Ramos (cell line): ENCODE measurements around the gene GREB1.

Experiments
- in situ Hi-C: fragments of 300-500 bp; cut with MboI; formaldehyde crosslinking; loops from one replicate; pipeline ENCODE4 v1.14.3; 2022; ENCODE audit warnings: low sequenced_read_pairs; ENCODE audit not compliant: unreplicated experiment

GREB1 gene

GRCh38 chr2:11674983-11675382 is 141.1 kb downstream of the GREB1 start:
- in situ Hi-C loops = loop anchor here (25.0 kb wide), 1 partner anchor 1337 kb away; no protein-coding TSS in a partner anchor

DNA sequence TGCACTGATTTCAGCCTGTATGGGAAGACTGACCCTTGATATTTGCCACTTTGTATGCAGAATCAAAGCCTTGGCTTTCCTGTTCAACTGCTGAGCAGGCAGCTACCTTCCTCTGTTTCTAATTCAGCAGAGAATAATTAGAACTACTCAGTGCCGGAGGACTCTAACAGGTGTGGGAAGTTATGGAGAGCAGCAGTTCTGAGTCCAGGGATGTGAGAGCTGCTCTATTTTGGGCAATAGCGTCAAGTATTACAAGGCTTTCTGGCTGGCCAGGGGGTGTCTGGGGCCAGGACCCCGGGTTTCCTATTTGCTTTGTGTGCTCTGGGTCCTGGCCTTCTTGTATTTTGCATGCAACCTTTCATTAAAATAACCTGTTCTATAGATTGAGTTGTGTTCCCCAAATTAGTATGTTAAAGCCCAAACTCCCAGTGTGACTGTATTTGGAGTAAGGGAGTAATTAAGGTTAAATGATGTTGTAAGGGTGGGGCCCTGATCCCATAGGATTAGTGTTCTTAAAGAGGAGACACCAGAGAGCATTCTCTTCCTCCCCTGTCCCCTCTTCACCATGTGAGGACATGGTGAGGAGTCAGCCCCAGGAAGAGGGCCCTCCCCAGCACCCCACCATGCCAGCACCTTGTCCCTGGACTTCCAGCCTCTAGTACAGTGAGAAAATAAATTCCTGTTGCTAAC is 141.7 kb downstream of the GREB1 start:
- in situ Hi-C loops = loop anchor here (25.0 kb wide), 1 partner anchor 1337 kb away; no protein-coding TSS in a partner anchor

GRCh38 chr2:11676640-11677039 is 142.8 kb downstream of the GREB1 start:
- in situ Hi-C loops = loop anchor here (25.0 kb wide), 1 partner anchor 1336 kb away; no protein-coding TSS in a partner anchor

- in situ Hi-C loops = loop anchor here (25.0 kb wide), 1 partner anchor 1335 kb away; no protein-coding TSS in a partner anchor
Measured at GRCh38 chr2:11677136-11678055, 143.6 kb downstream of the GREB1 start.

- in situ Hi-C loops = loop anchor here (25.0 kb wide), 1 partner anchor 1334 kb away; no protein-coding TSS in a partner anchor
Measured at GRCh38 chr2:11678306-11678960, 144.6 kb downstream of the GREB1 start.

- in situ Hi-C loops = loop anchor here (25.0 kb wide), 1 partner anchor 1333 kb away; no protein-coding TSS in a partner anchor
Measured at GRCh38 chr2:11679016-11679415, 145.2 kb downstream of the GREB1 start.

- in situ Hi-C loops = loop anchor here (25.0 kb wide), 1 partner anchor 1333 kb away; no protein-coding TSS in a partner anchor
Measured at GRCh38 chr2:11679486-11680181, 145.8 kb downstream of the GREB1 start.

DNA sequence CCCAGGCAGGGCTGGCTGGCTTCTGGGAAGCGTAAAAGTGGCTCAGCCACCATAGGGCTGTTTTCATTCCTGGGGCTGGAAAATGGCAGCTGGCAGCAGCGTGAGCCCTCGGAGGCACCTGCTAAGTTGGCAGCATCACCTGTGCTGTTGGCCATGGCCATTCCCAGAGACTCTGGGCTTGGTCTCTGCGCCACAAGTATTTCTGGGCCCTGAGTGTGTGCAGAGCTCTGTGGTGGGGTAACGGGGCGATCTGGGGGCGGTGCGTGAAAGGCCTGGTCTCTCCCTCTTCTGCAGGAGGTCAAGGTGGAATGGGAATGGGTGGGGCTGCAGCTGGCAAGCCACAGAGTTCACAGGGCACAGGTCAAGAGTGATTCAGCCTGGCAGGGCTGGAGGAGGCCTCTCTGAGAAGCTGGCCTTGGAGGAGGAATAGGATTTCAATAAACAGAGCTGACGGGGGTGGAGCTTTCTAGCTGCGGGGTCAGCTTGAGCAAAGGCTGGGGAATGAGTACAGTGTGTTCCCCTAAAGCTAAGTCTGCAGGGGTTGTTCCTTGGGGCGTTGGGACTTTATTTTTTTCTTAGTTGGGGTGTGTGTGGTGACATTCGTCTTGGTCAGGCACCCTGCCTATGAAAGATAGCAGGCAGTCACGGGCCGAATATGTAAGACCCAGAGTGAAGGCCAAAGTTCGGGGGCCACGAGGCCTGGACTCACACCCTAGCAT is 146.5 kb downstream of the GREB1 start:
- in situ Hi-C loops = loop anchor here (25.0 kb wide), 1 partner anchor 1332 kb away; no protein-coding TSS in a partner anchor

- in situ Hi-C loops = loop anchor here (25.0 kb wide), 1 partner anchor 1331 kb away; no protein-coding TSS in a partner anchor
Measured at GRCh38 chr2:11680901-11681721, 147.3 kb downstream of the GREB1 start.

GRCh38 chr2:11681722-11682589 is 148.1 kb downstream of the GREB1 start:
- in situ Hi-C loops = loop anchor here (25.0 kb wide), 1 partner anchor 1330 kb away; no protein-coding TSS in a partner anchor

DNA sequence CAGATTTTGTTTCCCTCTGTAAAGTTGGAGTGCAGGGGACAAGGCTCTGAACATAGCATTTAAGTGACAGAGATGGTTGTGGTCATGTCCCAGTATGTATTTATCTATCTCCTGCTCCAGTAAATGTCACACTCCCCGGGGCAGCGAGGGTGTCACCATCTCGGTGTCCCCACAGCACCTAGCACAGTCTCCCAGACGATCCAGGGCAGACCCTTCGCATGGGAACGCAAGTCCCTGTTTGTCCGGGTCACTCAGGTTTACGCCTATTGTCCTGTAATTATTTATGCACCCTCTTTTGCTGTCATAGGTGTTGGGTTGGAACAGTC is 148.7 kb downstream of the GREB1 start:
- in situ Hi-C loops = loop anchor here (25.0 kb wide), 1 partner anchor 1330 kb away; no protein-coding TSS in a partner anchor

DNA sequence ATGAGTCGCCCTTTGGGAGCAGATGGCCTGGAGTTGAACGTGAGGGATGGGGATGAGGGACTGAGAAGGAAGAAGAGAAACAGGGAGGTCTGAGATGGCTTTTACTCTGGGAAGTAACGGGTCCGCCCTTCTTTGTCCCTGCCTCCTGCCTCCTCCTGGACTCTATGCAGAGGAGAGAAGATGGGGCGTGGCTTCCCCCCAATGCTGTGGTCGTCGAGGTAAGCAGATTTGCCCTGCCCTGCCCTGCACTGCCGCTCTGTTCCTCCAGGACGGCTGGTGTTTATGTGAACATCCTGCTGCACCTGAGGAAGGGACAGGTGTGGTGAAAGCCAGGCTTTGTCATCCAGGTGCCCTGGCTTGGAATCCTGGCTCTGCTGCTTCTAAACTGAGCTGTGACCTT is 149.6 kb downstream of the GREB1 start:
- in situ Hi-C loops = loop anchor here (25.0 kb wide), 1 partner anchor 1329 kb away; no protein-coding TSS in a partner anchor

DNA sequence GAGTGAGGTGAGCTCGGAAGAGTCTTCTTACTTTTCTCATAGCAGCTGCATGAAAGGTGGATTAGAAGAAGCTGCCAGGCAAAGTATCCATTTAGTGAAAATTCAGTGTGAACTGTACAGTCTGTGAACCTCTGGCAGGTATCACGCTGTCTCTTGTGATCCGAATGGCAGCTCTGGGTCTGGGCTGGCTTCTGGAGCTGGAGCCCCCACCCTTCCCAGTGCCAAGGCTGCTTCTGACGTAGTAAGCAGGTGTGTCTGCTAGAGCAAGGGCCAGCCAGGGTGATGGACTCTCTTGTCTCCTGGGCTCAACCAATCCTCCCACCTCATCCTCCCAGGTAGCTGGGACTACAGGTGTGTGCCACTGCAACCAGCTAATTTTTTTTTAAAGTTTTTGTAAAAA is 150.1 kb downstream of the GREB1 start:
- in situ Hi-C loops = loop anchor here (25.0 kb wide), 1 partner anchor 1328 kb away; no protein-coding TSS in a partner anchor

DNA sequence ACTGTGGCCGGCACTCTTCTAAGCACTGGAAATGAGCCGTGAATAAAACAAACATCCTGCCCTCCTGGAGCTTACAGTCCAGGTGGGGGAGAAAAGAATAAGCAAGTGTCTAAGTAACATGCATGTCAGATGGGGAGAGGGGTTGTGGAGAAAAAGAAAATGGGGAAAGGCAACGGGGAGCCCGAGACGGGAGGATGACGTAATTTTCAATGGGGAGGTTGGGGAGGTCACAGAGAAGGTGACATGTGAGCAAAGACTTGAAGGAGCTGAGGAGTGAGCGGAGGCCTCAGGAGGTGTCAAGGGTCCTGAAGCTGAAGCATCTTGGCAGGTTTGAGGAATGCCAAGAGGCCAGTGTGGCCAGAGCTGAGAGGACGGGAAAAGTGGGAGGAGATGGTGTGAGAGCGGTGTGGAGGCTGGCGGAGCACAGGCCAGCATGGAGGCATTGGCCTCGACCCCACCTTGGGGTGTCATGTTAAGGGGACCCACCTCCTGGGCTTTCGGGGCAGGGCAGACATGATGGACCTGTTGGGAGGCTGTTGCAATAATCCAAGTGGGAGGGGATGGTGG is 151.1 kb downstream of the GREB1 start:
- in situ Hi-C loops = loop anchor here (25.0 kb wide), 1 partner anchor 1327 kb away; no protein-coding TSS in a partner anchor

DNA sequence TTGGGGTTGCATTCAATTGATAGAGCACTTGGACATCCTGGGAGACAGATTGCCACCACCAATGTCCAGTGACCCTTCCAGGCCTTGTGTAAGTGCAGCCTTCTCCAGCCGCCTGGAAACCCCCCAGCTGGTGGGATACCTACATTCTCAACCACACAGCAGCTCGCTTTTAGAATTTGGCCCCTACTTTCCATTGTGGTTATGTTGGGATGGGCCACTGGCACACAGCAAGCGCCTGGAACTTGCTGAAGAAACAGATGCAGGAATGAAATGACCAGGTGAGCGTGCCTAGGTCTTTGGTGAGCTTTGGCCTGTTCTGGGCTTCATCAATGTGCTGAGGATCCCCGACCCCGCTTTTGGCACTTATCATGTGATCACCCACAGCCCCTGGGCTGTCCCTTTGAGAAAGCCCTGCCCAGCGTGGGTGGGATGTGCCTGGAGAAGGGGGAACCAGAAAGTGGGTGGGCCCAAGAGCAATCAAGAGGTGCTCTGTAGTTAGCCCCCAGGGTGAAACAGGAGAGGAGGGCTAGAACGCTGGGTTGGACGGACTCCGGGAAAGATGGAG is 152.1 kb downstream of the GREB1 start:
- in situ Hi-C loops = loop anchor here (25.0 kb wide), 1 partner anchor 1326 kb away; no protein-coding TSS in a partner anchor

GRCh38 chr2:11687736-11688135 is 153.9 kb downstream of the GREB1 start:
- in situ Hi-C loops = loop anchor here (25.0 kb wide), 1 partner anchor 1325 kb away; no protein-coding TSS in a partner anchor
